A549 (cell line): ENCODE measurements around the gene PLEKHS1. TPM values are rescaled to one million over a fixed set of nuclear protein-coding genes. Genes with fewer than 3 reads are reported as not detected.
A peak's percentile ranks its signal among the peaks of the same experiment; 100 is the strongest.

Source experiments
- ATAC-seq, 2 experiments: fragments of 200-7000 bp in 1 of 2; fragments of >200 bp in 1 of 2; cut with Nextera tagmentation in 1 of 2; cut with Tn5 transposase in 1 of 2; 3 replicates each; pipeline versions ENCODE4 v1.8.0 to v1.9.1; 2018 to 2020; ENCODE audit warnings: mild to moderate bottlenecking in 1 of 2, moderate library complexity in 1 of 2
- CTCF ChIA-PET: fragments of 300-600 bp; sonication (Branson Sonifier 250); formaldehyde crosslinking; extraction: SDS; loops from one replicate; lab custom pipeline; 2021; ENCODE audit warnings: antibody characterized with exemption, inconsistent platforms; lab: Yijun Ruan, JAX
- POLR2A ChIA-PET: fragments of 350-600 bp; formaldehyde crosslinking; extraction: SDS; loops from one replicate; lab custom pipeline; 2021; ENCODE audit warnings: antibody characterized with exemption, inconsistent platforms; lab: Yijun Ruan, JAX
- DNase-seq, 2 experiments: peaks; one replicate each; pipeline versions ENCODE4 v3.0.0 to v3.0.0-alpha.2; 2011 to 2016; ENCODE audit warnings: low read depth in 1 of 2, low spot score in 1 of 2
- FAIRE-seq: peaks from 2 replicates; lab custom pipeline; 2011; peaks lifted over from hg19 to GRCh38; lab: Jason Lieb, UNC
- H3K27ac ChIP-seq, 2 experiments: fragments of >200 bp; sonication (Bioruptor Twin); formaldehyde crosslinking; 3 replicates each; pipeline ENCODE4 v1.5.1; 2016 to 2017
- H3K4me1 ChIP-seq: fragments of >200 bp; sonication (Bioruptor Twin); formaldehyde crosslinking; 3 replicates; pipeline ENCODE4 v1.6.1; 2016
- H3K4me2 ChIP-seq: fragments of >200 bp; sonication (Bioruptor Twin); formaldehyde crosslinking; 3 replicates; pipeline ENCODE4 v1.6.1; 2016
- H3K4me3 ChIP-seq: fragments of >200 bp; sonication (Bioruptor Twin); formaldehyde crosslinking; 3 replicates; pipeline ENCODE4 v1.5.1; 2016
- H3K9me3 ChIP-seq: fragments of >200 bp; sonication (Bioruptor Twin); formaldehyde crosslinking; 3 replicates; pipeline ENCODE4 v1.6.1; 2016
- BHLHE40 ChIP-seq: IDR thresholded peaks from 2 replicates; pipeline ENCODE4 v1.6.1; 2012; ENCODE audit warnings: low read depth, low read length, inconsistent platforms
- CBX2 ChIP-seq: fragments of 200-600 bp; sonication (generic); IDR thresholded peaks from 2 replicates; pipeline ENCODE4 v1.6.1; 2016; ENCODE audit warnings: low read depth, mild to moderate bottlenecking, borderline replicate concordance
- CBX8 ChIP-seq: fragments of 200-600 bp; sonication (generic); IDR thresholded peaks from 2 replicates; pipeline ENCODE4 v1.6.1; 2016
- CHD2 ChIP-seq: fragments of 150-350 bp; IDR thresholded peaks from 2 replicates; pipeline ENCODE4 v1.6.1; 2014; ENCODE audit warnings: low read length; ENCODE audit not compliant: partially characterized antibody
- CHD4 ChIP-seq: fragments of 200-600 bp; sonication (generic); IDR thresholded peaks from 2 replicates; pipeline ENCODE4 v1.6.1; 2016; ENCODE audit warnings: antibody characterized with exemption, mild to moderate bottlenecking, borderline replicate concordance
- E2F6 ChIP-seq: IDR thresholded peaks from 2 replicates; pipeline ENCODE4 v1.6.1; 2012; ENCODE audit warnings: low read depth, borderline replicate concordance
- EHMT2 ChIP-seq: fragments of 200-600 bp; sonication (generic); IDR thresholded peaks from 2 replicates; pipeline ENCODE4 v1.6.1; 2016; ENCODE audit warnings: antibody characterized with exemption, low read depth, mild to moderate bottlenecking, moderate library complexity
- ELK1 ChIP-seq: fragments of 150-350 bp; IDR thresholded peaks from 2 replicates; pipeline ENCODE4 v1.6.1; 2014; ENCODE audit warnings: low read depth, mild to moderate bottlenecking, low read length
- EP300 ChIP-seq, 2 experiments: fragments of >200 bp; sonication (Bioruptor Twin); formaldehyde crosslinking; IDR thresholded peaks; 2 replicates in 1 of 2; 3 replicates in 1 of 2; pipeline ENCODE4 v1.6.1; 2016 to 2017
- ESRRA ChIP-seq: fragments of 150-350 bp; IDR thresholded peaks from 2 replicates; pipeline ENCODE4 v1.6.1; 2014; ENCODE audit warnings: mild to moderate bottlenecking, low read length, borderline replicate concordance
- FOSL2 ChIP-seq, 2 experiments: fragments of 450-650 bp in 1 of 2; fragments of >200 bp in 1 of 2; sonication (Bioruptor Twin) in 1 of 2; formaldehyde crosslinking; IDR thresholded peaks; 2 replicates each; pipeline versions ENCODE4 v1.5.0 to v1.6.1; 2016 to 2020; ENCODE audit warnings: mild to moderate bottlenecking in 1 of 2, moderate library complexity in 1 of 2
- FOXS1 ChIP-seq: fragments of 250-450 bp; sonication (Bioruptor Pico); IDR thresholded peaks from 2 replicates; pipeline ENCODE4 v1.5.0; 2020; ENCODE audit warnings: mild to moderate bottlenecking, moderate library complexity
- HEYL ChIP-seq: fragments of 250-450 bp; sonication (Bioruptor Pico); IDR thresholded peaks from 2 replicates; pipeline ENCODE4 v1.8.0; 2021; ENCODE audit warnings: mild to moderate bottlenecking, moderate library complexity
- HMGXB4 ChIP-seq: fragments of 250-450 bp; sonication (Bioruptor Pico); IDR thresholded peaks from 2 replicates; pipeline ENCODE4 v1.5.0; 2021; ENCODE audit warnings: mild to moderate bottlenecking, moderate library complexity, borderline replicate concordance
- HOXA7 ChIP-seq: fragments of 250-450 bp; sonication (Bioruptor Pico); IDR thresholded peaks from 2 replicates; pipeline ENCODE4 v1.5.0; 2020; ENCODE audit warnings: mild to moderate bottlenecking, moderate library complexity
- KDM1A ChIP-seq: fragments of 200-600 bp; sonication (generic); IDR thresholded peaks from 2 replicates; pipeline ENCODE4 v1.6.1; 2016; ENCODE audit warnings: low read depth, mild to moderate bottlenecking
- KDM5A ChIP-seq: fragments of 200-600 bp; sonication (generic); IDR thresholded peaks from 2 replicates; pipeline ENCODE4 v1.6.1; 2016; ENCODE audit warnings: antibody characterized with exemption, mild to moderate bottlenecking
- MAFK ChIP-seq: fragments of 450-650 bp; IDR thresholded peaks from 2 replicates; pipeline ENCODE4 v1.6.1; 2014; ENCODE audit not compliant: partially characterized antibody
- MAZ ChIP-seq: fragments of 150-350 bp; IDR thresholded peaks from 2 replicates; pipeline ENCODE4 v1.6.1; 2014; ENCODE audit warnings: antibody characterized with exemption, low read depth, low read length, borderline replicate concordance
- NFE2L2 ChIP-seq: fragments of 150-350 bp; conservative IDR thresholded peaks from 2 replicates; pipeline ENCODE4 v1.6.1; 2014; ENCODE audit warnings: low read length
- NPAS2 ChIP-seq: fragments of 250-450 bp; sonication (Bioruptor Pico); IDR thresholded peaks from 2 replicates; pipeline ENCODE4 v1.8.0; 2022; ENCODE audit warnings: mild to moderate bottlenecking, moderate library complexity, borderline replicate concordance
- PHF8 ChIP-seq: fragments of 200-600 bp; sonication (generic); IDR thresholded peaks from 2 replicates; pipeline ENCODE4 v1.6.1; 2016; ENCODE audit warnings: low read depth, mild to moderate bottlenecking, antibody characterized with exemption, moderate library complexity, borderline replicate concordance
- POLR2A ChIP-seq: IDR thresholded peaks from 2 replicates; pipeline ENCODE4 v1.6.1; 2012; ENCODE audit warnings: mild to moderate bottlenecking, low read length
- RAD21 ChIP-seq, 2 experiments: fragments of >200 bp in 1 of 2; sonication (Bioruptor Twin) in 1 of 2; formaldehyde crosslinking in 1 of 2; IDR thresholded peaks in 1 of 2; conservative IDR thresholded peaks in 1 of 2; 2 replicates in 1 of 2; 3 replicates in 1 of 2; pipeline ENCODE4 v1.6.1; 2012 to 2018; ENCODE audit warnings: inconsistent platforms in 1 of 2
- RARB ChIP-seq: fragments of 250-450 bp; sonication (Bioruptor Pico); IDR thresholded peaks from 2 replicates; pipeline ENCODE4 v1.8.0; 2021; ENCODE audit warnings: mild to moderate bottlenecking, moderate library complexity
- RNF2 ChIP-seq: fragments of 200-600 bp; sonication (generic); IDR thresholded peaks from 2 replicates; pipeline ENCODE4 v1.6.1; 2016; ENCODE audit warnings: low read depth, mild to moderate bottlenecking, antibody characterized with exemption, moderate library complexity, borderline replicate concordance
- SREBF2 ChIP-seq: fragments of 450-650 bp; IDR thresholded peaks from 2 replicates; pipeline ENCODE4 v1.6.1; 2014; ENCODE audit warnings: mild to moderate bottlenecking, moderate library complexity
- ZC3H11A ChIP-seq: fragments of 450-650 bp; IDR thresholded peaks from 2 replicates; pipeline ENCODE4 v1.6.1; 2014; ENCODE audit warnings: antibody characterized with exemption, mild to moderate bottlenecking
- ZFP36 ChIP-seq: fragments of 450-650 bp; IDR thresholded peaks from 2 replicates; pipeline ENCODE4 v1.6.1; 2014; ENCODE audit warnings: borderline replicate concordance; ENCODE audit not compliant: partially characterized antibody
- WGBS: methylation state at CpG from one replicate; pipeline ENCODE4 v1.1.6; 2017; ENCODE audit errors: missing lambda C conversion rate; 5-methylcytosine and 5-hydroxymethylcytosine counted together
- polyA plus RNA-seq, 4 experiments: library from polyadenylated mRNA; depleted of rRNA in 3 of 4; stranded (reverse); fragments of >200 nt; fragmentation: RNase III in 1 of 4; extraction: RNeasy Plus Mini Kit Qiagen cat#74134 plus additional on column Dnase treatment in 1 of 4; gene quantifications; 2 replicates in 3 of 4; 3 replicates in 1 of 4; pipeline ENCODE4 v1.2.3, GENCODE V29; 2011 to 2017

Gene PLEKHS1
- polyA plus RNA-seq, 2 of the 4 experiments (the other 2 are of a cell fraction), result 0.03 to 0.05 TPM

GRCh38 chr10:113775686-113776294 lies 24.3 kb downstream of the PLEKHS1 start:
- TF ChIP-seq ZC3H11A (no peak), CHD2 (no peak), EHMT2 (no peak), ELK1 (no peak), KDM1A (no peak), POLR2A (no peak), MAFK (no peak), ZFP36 (no peak), RNF2 (no peak), HMGXB4 (CRISPR knock-in tag) (no peak), CHD4 (no peak), FOXS1 (CRISPR knock-in tag) (no peak)
- FAIRE-seq (no peak), ATAC-seq (peak in 1 of 2 experiments; percentile 59; a peak in 1 of 6 replicates), DNase-seq (peak in 1 of 2 experiments; percentile 25)
- Histone ChIP-seq H3K4me2 (no peak overlapping the region), H3K27ac (no peak overlapping the region), H3K9me3 (no peaks in the 10 kb centered on the region), H3K4me3 (no peak overlapping the region), H3K4me1 (0 out of 3 replicates have a peak, but pooled peaks cover 9% of the 10 kb centered on the region)
- 61% methylated on average over 4 of the region's 4 CpGs for WGBS
- CTCF ChIA-PET, result no interaction called here
- POLR2A ChIA-PET, result no interaction called here

- CTCF ChIA-PET, result interaction anchor here (1.9 kb wide), 1 partner anchor 11 kb away, joined by 5 read pairs; no protein-coding TSS in a partner anchor
- TF ChIP-seq ESRRA (no peak), NPAS2 (CRISPR knock-in tag) (no peak), EHMT2 (no peak), KDM5A (no peak), BHLHE40 (no peak), E2F6 (no peak), CBX2 (no peak), CBX8 (no peak), RAD21 (conservative IDR thresholded peaks at IDR 0.05 in 1 of 2, IDR thresholded peaks at IDR 0.05 in 1 of 2) (no peak), HEYL (CRISPR knock-in tag) (no peak), POLR2A (no peak), EP300 (IDR thresholded peaks at IDR 0.05) (no peak), FOSL2 (IDR thresholded peaks at IDR 0.05) (no peak), FOSL2 (CRISPR knock-in tag; IDR thresholded peaks at IDR 0.05) (no peak), RARB (no peak), NFE2L2 (no peak), HOXA7 (no peak), PHF8 (no peak), SREBF2 (no peak), MAZ (no peak)
- TF ChIP-seq, all 56 proteins: peak for 0
- no peak for DNase-seq
- H3K4me3 ChIP-seq, result no peak overlapping the region
- WGBS, result 24% methylated on average over 1 of the region's 1 CpG
- POLR2A ChIA-PET, result no interaction called here
- H3K4me1 ChIP-seq, result 0 out of 3 replicates have a peak, but pooled peaks cover 9% of the 10 kb centered on the region
- no peak for ATAC-seq
- no peaks in the 10 kb centered on the region for H3K9me3 ChIP-seq
- no peak for FAIRE-seq
- no peak overlapping the region for H3K27ac ChIP-seq
- H3K4me2 ChIP-seq, result no peak overlapping the region
Observed at GRCh38 chr10:113776553-113776952, 25.1 kb downstream of the PLEKHS1 start.
